ENCODE data around the gene CLEC2B.

CLEC2B gene

DNA sequence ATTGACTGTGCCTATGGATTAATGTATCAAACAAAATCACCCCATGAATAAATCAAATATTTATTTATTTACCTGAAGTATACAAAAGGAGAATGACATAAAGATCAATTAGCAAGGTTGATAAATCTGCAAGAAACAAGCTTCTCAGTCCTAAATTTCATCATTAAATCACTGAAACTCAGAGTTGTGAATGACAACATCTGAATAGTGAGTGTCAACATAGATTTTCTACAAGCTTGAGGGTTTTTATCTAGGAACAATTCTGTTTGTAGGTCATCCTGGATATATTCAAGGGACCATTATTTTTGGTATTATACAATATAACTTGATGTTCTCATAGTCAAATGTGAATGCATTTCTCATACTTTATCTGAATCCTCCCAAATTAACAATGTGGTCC lies 59.3 kb downstream of the CLEC2B start:
- FAIRE-seq (no peak), DNase-seq (ENCODE audit: low spot score) (no peak)

DNA sequence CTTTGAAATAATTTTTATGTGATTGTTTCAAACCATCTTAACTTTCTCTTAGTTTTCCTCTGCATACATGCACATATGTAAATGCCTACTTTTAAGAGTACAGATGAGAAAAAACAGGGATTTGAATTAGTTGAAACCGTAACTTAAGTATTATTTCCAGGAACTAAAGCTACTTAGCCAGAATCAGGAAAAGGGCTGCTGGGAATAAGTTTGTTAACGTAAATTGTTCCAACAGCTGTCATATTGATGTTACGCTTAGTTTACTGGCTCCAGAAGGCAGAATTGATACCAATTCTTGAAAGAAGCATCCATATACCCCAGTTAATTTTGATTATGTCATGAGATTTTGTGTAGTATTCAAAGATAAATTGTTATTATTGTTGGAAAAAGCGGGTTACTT lies 59.8 kb downstream of the CLEC2B start:
- FAIRE-seq (no peak), DNase-seq (ENCODE audit: low spot score) (no peak)

DNA sequence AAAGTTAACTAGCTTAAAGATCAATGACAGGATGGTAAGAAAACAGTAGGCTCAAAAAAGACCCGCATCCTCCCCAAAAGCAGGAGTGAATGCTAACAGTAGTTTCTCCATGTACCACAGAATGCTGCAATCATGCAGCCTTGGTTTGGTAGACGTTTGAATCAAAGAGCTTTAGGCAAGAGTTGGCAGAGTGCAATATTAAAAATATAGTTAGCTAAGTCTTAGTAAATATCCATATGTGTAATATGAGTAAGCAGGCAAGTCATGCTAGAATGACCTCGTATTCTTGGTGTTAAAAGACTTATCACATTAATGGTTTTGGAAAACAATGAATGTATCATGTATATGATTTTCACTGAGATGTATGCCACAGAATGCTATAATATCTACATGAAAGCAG lies 60.6 kb downstream of the CLEC2B start:
- no peak for DNase-seq (ENCODE audit: low spot score)
- FAIRE-seq, result no peak

DNA sequence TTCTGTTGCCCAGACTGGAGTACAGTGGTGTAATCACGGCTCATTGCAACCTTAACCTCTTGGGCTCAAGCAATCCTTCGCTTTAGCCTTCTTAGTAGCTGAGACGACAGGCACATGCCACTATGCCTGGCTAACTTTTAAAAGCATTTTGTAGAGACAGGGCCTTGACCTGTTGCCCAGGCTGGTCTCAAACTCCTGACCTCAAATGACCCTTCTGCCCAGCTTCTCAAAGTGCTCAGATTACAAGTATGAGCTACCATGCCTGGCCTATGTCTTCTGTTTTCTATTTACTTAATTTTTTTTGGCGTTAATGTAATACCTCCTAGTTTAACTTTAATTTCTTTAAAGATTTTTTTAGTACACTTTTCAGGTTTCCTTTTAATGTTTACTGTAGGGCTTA lies 62.4 kb downstream of the CLEC2B start:
- FAIRE-seq, result no peak
- DNase-seq (ENCODE audit: low spot score), result no peak

DNA sequence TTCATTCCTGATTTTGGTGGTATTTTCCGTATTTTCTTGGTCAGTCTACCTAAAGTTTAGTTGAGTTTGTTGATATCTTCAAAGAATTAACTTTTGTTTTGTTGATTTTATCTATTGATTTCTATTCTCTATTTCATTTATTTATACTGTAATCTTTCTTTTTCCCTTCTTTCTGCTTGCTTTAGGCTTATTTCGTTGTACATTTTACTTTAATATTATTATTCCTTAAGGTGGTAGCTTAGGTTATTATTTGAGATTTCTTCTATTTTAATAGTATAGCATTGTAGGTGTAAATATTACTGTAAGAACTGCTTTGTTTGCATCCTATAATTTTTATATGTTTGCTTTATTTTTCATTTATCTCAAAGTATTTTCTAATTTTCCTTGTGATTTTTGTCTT lies 63.3 kb downstream of the CLEC2B start:
- FAIRE-seq (no peak), DNase-seq (ENCODE audit: low spot score) (no peak)

All from urothelium cell line (cell line).